Measurements from ENCODE around the gene SCGB2B2. TPM values are rescaled to one million over a fixed set of nuclear protein-coding genes. Genes with fewer than 3 reads are reported as not detected.
"Not testable (repeated sequence)": the region's sequence is repeated elsewhere in the genome, so short reads cannot be mapped to it uniquely, and the experiment has no call there.

The SCGB2B2 gene
- total RNA-seq, 6 experiments from 2014 or later: 0.10 TPM; not detected in 5

DNA sequence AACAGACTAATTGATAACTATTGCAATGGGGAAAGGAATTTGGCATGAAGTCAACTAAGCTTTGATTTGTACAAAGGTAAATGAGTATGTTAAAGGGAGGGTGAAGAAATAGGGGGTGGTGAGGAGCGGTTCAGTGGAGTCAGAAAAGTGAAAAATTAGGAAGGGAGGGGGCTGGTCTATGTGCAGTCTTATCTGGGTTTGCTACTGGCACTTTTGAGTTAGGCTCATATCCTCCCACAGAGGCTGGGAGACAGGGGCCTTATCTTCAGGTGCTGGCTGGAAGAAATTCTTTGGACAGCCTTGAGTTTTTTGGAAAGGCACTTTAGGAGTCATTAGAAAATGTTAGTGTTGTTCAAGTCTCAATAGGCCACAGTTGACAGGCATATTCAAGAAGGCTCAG is 11.6 kb upstream of the SCGB2B2 start:
- TF ChIP-seq, protein P1, sequence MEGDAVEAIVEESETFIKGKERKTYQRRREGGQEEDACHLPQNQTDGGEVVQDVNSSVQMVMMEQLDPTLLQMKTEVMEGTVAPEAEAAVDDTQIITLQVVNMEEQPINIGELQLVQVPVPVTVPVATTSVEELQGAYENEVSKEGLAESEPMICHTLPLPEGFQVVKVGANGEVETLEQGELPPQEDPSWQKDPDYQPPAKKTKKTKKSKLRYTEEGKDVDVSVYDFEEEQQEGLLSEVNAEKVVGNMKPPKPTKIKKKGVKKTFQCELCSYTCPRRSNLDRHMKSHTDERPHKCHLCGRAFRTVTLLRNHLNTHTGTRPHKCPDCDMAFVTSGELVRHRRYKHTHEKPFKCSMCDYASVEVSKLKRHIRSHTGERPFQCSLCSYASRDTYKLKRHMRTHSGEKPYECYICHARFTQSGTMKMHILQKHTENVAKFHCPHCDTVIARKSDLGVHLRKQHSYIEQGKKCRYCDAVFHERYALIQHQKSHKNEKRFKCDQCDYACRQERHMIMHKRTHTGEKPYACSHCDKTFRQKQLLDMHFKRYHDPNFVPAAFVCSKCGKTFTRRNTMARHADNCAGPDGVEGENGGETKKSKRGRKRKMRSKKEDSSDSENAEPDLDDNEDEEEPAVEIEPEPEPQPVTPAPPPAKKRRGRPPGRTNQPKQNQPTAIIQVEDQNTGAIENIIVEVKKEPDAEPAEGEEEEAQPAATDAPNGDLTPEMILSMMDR (IDR thresholded peaks at IDR 0.05): no peak

DNA sequence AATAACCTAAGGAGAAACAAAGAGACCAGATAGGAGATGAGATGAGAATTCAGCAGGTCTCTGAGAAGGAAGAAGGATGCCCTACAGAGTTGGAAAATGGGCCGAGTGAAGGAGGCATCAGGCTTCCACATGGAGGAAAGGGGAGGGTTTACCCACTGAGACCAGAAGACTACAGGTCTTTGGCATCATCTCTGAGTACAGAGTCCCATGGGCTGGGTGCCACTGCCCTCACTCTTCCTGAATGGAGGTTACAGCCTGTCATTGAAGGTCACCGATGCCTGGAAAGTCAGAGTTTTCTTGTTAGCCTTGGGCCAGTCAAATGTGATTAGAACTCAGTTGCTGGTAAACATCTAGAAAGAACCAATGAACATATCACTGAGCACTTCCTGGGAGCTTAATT is 10.4 kb upstream of the SCGB2B2 start:
- TF ChIP-seq, protein P1 (IDR thresholded peaks at IDR 0.05): no peak
- Mint-ChIP-seq H3K4me3 (no peak overlapping the region), H3K9me3 (peaks cover 52% of the 10 kb centered on the region), H3K4me1 (ENCODE audit: low read depth) (peaks cover 2% of the 10 kb centered on the region), H3K27me3 (ENCODE audit: insufficient read depth) (peaks cover 3% of the 10 kb centered on the region; the same call in 1 of the 2 replicates), H3K27ac (no peak overlapping the region), H3K36me3 (ENCODE audit: low read depth) (peaks cover 44% of the 10 kb centered on the region)
- DNase-seq: no peak

More for the DNA sequence above, 11.6 kb upstream of the SCGB2B2 start:
- H3K27ac Mint-ChIP-seq: no peak overlapping the region
- no peak for DNase-seq
- H3K9me3 Mint-ChIP-seq: peaks cover 40% of the 10 kb centered on the region
- H3K36me3 Mint-ChIP-seq (ENCODE audit: low read depth): peaks cover 31% of the 10 kb centered on the region
- peaks cover 7% of the 10 kb centered on the region for H3K4me1 Mint-ChIP-seq (ENCODE audit: low read depth)
- peaks cover 6% of the 10 kb centered on the region for H3K27me3 Mint-ChIP-seq (ENCODE audit: insufficient read depth)
- H3K4me3 Mint-ChIP-seq: no peak overlapping the region

DNA sequence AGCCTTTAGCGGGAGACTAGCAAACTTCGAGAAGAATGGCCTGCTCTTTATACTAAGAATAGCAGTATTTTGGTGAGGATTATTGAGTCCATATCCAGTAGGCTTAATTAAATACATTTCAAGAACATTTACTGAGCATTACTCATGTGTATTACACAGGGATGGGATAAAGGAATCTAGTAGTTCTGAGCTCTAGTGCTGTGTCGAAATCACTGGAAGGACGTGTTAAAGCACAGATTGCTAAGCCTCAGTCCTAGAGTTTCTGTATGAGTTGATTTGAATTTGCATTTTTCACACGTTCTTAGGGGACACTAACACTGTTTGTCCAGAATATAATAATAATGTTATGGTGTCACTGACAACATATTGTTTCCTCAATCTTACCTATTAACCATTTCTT is 9.5 kb upstream of the SCGB2B2 start:
- no peaks in the 10 kb centered on the region for H3K4me1 Mint-ChIP-seq (ENCODE audit: low read depth)
- H3K36me3 Mint-ChIP-seq (ENCODE audit: low read depth): peaks cover 53% of the 10 kb centered on the region
- no peak overlapping the region for H3K27ac Mint-ChIP-seq
- H3K27me3 Mint-ChIP-seq (ENCODE audit: insufficient read depth): peaks cover 3% of the 10 kb centered on the region; the same call in 1 of the 2 replicates
- TF ChIP-seq, protein P1 (IDR thresholded peaks at IDR 0.05): no peak
- DNase-seq: no peak
- no peak overlapping the region for H3K4me3 Mint-ChIP-seq
- H3K9me3 Mint-ChIP-seq: peaks cover 57% of the 10 kb centered on the region

DNA sequence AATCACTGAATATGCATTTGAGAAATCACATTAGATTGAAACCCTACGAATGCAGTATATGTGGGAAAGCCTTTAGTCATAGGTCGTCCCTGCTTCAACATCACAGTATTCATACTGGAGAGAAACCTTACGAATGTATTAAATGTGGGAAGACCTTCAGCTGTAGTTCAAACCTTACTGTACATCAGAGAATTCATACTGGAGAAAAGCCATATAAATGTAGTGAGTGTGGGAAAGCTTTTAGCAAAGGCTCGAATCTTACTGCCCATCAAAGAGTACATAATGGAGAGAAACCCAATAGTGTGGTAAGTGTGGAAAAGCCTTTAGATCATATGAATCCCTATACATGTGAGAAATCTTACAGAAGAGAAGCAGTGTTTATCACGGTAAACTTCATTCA is 8.3 kb upstream of the SCGB2B2 start:
- H3K9me3 Mint-ChIP-seq: peaks cover 63% of the 10 kb centered on the region
- H3K27ac Mint-ChIP-seq; DNase-seq; H3K27me3 Mint-ChIP-seq (ENCODE audit: insufficient read depth); H3K4me3 Mint-ChIP-seq; H3K4me1 Mint-ChIP-seq (ENCODE audit: low read depth): not testable (repeated sequence)
- H3K36me3 Mint-ChIP-seq (ENCODE audit: low read depth): peaks cover 64% of the 10 kb centered on the region

DNA sequence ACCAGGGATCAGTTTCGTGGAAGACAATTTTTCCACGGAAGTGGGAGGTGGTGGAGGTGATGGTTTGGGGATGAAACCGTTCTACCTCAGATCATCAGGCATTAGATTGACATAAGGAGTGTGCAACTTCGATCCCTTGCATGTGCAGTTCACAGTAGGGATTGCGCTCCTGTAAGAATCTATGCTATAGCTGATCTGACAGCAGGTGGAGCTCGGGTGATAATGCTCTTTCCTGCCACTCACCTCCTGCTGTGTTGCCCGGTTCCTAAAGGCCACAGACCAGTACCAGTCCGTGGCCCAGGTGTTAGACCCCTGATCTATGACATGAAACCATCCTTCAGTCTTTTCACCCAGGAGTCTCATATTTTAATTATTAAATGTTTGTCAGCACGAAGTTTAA is 4.5 kb upstream of the SCGB2B2 start:
- H3K4me3 Mint-ChIP-seq: no peak overlapping the region
- peaks cover 77% of the 10 kb centered on the region for H3K9me3 Mint-ChIP-seq
- no peak for DNase-seq
- peaks cover 92% of the 10 kb centered on the region for H3K36me3 Mint-ChIP-seq (ENCODE audit: low read depth)
- H3K27me3 Mint-ChIP-seq (ENCODE audit: insufficient read depth): peaks cover 1% of the 10 kb centered on the region
- peaks cover 28% of the 10 kb centered on the region for H3K4me1 Mint-ChIP-seq (ENCODE audit: low read depth)
- TF ChIP-seq, protein P1 (IDR thresholded peaks at IDR 0.05): no peak
- no peak overlapping the region for H3K27ac Mint-ChIP-seq

DNA sequence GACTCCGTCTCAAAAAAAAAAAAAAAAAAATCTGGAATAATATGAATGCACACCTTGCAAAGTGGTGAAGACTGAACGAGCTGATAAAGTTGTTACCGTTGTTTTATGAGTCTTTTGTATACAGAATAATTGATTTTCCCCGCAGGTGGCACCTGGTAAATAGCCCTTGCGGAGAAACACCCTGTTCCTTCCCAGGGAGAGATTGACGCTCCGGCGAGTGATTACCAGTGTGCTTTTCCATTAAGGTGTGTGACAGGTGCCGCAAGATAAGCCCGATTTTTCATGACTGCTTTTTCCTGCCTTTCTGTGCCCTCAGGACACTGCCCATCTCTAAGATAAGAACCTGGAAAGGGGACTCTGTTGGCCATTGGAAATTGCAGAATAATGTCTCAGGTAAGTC is 1.5 kb upstream of the SCGB2B2 start:
- Mint-ChIP-seq H3K4me3 (peak overlapping the region; percentile 98), H3K9me3 (peaks cover 46% of the 10 kb centered on the region), H3K36me3 (ENCODE audit: low read depth) (peaks cover 68% of the 10 kb centered on the region), H3K27me3 (ENCODE audit: insufficient read depth) (peaks cover 1% of the 10 kb centered on the region), H3K27ac (peak overlapping the region; percentile 99), H3K4me1 (ENCODE audit: low read depth) (peaks cover 31% of the 10 kb centered on the region)
- TF ChIP-seq, protein P1 (IDR thresholded peaks at IDR 0.05): no peak
- DNase-seq: no peak

Measured in HFFc6 (cell line).